Prostate gland (tissue), 1 donor: ENCODE data around the gene CST7.

Source experiments
- POLR2A ChIP-seq: fragments of 450-650 bp; IDR thresholded peaks from one replicate; pipeline ENCODE4 v1.6.1; 2016; ENCODE audit warnings: antibody characterized with exemption, mild to moderate bottlenecking
- POLR2AphosphoS5 ChIP-seq: sonication (generic); formaldehyde crosslinking; IDR thresholded peaks from one replicate; pipeline ENCODE4 v1.6.1; 2017; ENCODE audit warnings: antibody characterized with exemption

GRCh38 chr20:24950836-24951525 is 1.9 kb downstream of the CST7 start:
- no peak for TF ChIP-seq POLR2A
- TF ChIP-seq POLR2AphosphoS5: no peak
